Middle frontal gyrus (tissue), 1 donor: ENCODE data around the gene STRAP.
"Not testable (repeated sequence)": the region's sequence is repeated elsewhere in the genome, so short reads cannot be mapped to it uniquely, and the experiment has no call there.

Experiments used
- DNase-seq: peaks from one replicate; pipeline ENCODE4 v3.0.0-alpha.2; 2015; ENCODE audit warnings: low spot score; ENCODE audit errors: extremely low spot score

Gene STRAP

GRCh38 chr12:15924956-15925355 lies 42.8 kb downstream of the STRAP start:
- DNase-seq: no peak

- no peak for DNase-seq
Observed at GRCh38 chr12:15928346-15928745, 46.2 kb downstream of the STRAP start.

GRCh38 chr12:15928870-15929571 lies 46.8 kb downstream of the STRAP start:
- DNase-seq: no peak

GRCh38 chr12:15931590-15932053 lies 49.4 kb downstream of the STRAP start:
- DNase-seq: no peak

- no peak for DNase-seq
Observed at GRCh38 chr12:15932327-15932726, 50.1 kb downstream of the STRAP start.

GRCh38 chr12:15932971-15933370 lies 50.8 kb downstream of the STRAP start:
- DNase-seq: no peak

GRCh38 chr12:15933751-15934150 lies 51.6 kb downstream of the STRAP start:
- DNase-seq: no peak

- DNase-seq: no peak
Observed at GRCh38 chr12:15936751-15937150, 54.6 kb downstream of the STRAP start.

- DNase-seq: no peak
Observed at GRCh38 chr12:15937902-15938301, 55.7 kb downstream of the STRAP start.

- no peak for DNase-seq
Observed at GRCh38 chr12:15939111-15939510, 56.9 kb downstream of the STRAP start.

GRCh38 chr12:15942475-15942874 lies 60.3 kb downstream of the STRAP start:
- no peak for DNase-seq

- DNase-seq: not testable (repeated sequence)
Observed at GRCh38 chr12:15943519-15943918, 61.3 kb downstream of the STRAP start.

- DNase-seq: not testable (repeated sequence)
Observed at GRCh38 chr12:15948461-15948860, 66.3 kb downstream of the STRAP start.
